GM12878 (cell line): Measurements from ENCODE around the gene CDKN2B-AS1. TPM values are rescaled to one million over a fixed set of nuclear protein-coding genes. Genes with fewer than 3 reads are reported as not detected.

Experiments
- ATAC-seq: fragments of 200-7000 bp; cut with Tn5 transposase; 3 replicates; pipeline ENCODE4 v1.9.1; 2020; ENCODE audit warnings: mild to moderate bottlenecking, moderate library complexity
- BruUV-seq: library from RNA; stranded (reverse); fragments of 400-500 nt; replicated peaks from 2 replicates; lab custom pipeline; 2021; lab: Mats Ljungman, UMichigan
- CTCF ChIA-PET: fragments of 300-600 bp; sonication (Branson Sonifier 250); formaldehyde crosslinking; extraction: SDS; loops from one replicate; lab custom pipeline; 2021; ENCODE audit warnings: inconsistent platforms; lab: Yijun Ruan, JAX
- POLR2A ChIA-PET: fragments of 350-600 bp; formaldehyde crosslinking; extraction: SDS; loops from one replicate; lab custom pipeline; 2021; ENCODE audit warnings: inconsistent platforms; lab: Charles Lee
- RAD21 ChIA-PET: fragments of 300-600 bp; sonication (Branson Sonifier 250); formaldehyde crosslinking; loops from one replicate; lab custom pipeline; 2023; ENCODE audit warnings: antibody characterized with exemption; ENCODE audit not compliant: unreplicated experiment; lab: Charles Lee
- SMC1A ChIA-PET: fragments of 300-600 bp; sonication (Branson Sonifier 250); formaldehyde crosslinking; loops from one replicate; lab custom pipeline; 2023; ENCODE audit not compliant: unreplicated experiment, uncharacterized antibody; lab: Charles Lee
- DNase-seq: peaks from one replicate; pipeline ENCODE4 v3.0.0-alpha.2; 2011; ENCODE audit warnings: low read depth, low spot score
- FAIRE-seq: peaks from 3 replicates; lab custom pipeline; 2011; peaks lifted over from hg19 to GRCh38; lab: Jason Lieb, UNC
- H2AFZ ChIP-seq: 2 replicates; pipeline ENCODE4 v1.6.0; 2011; ENCODE audit warnings: low read depth, low read length, control low read depth; ENCODE audit not compliant: control insufficient read depth
- H3K27ac ChIP-seq: 2 replicates; pipeline ENCODE4 v1.5.1; 2011; ENCODE audit warnings: control low read depth; ENCODE audit not compliant: control insufficient read depth, insufficient read depth
- H3K27me3 ChIP-seq, 2 experiments: replicated peaks in 1 of 2; 2 replicates each; pipeline versions ENCODE4 v1.6.0 to v1.6.1; 2011; ENCODE audit warnings: low read length in 1 of 2; ENCODE audit not compliant: control insufficient read depth in 2 of 2, insufficient read depth in 2 of 2
- H3K36me3 ChIP-seq, 2 experiments: 2 replicates each; pipeline ENCODE4 v1.5.1; 2011; ENCODE audit warnings: low read length in 1 of 2; ENCODE audit not compliant: control insufficient read depth in 2 of 2, insufficient read depth in 2 of 2
- H3K4me1 ChIP-seq: 2 replicates; pipeline ENCODE4 v1.6.1; 2011; ENCODE audit warnings: mild to moderate bottlenecking, low read length, moderate library complexity, mixed read lengths; ENCODE audit not compliant: control insufficient read depth, insufficient read depth
- H3K4me2 ChIP-seq: 2 replicates; pipeline ENCODE4 v1.6.0; 2011; ENCODE audit warnings: control low read depth; ENCODE audit not compliant: control insufficient read depth, insufficient read depth
- H3K4me3 ChIP-seq: fragments of 200-600 bp; sonication (generic); 2 replicates; pipeline ENCODE4 v1.5.1; 2016
- H3K79me2 ChIP-seq: 2 replicates; pipeline ENCODE4 v1.6.0; 2011; ENCODE audit warnings: low read length; ENCODE audit not compliant: control insufficient read depth, insufficient read depth
- H3K9ac ChIP-seq: 2 replicates; pipeline ENCODE4 v1.8.0; 2011; ENCODE audit warnings: low read length, control low read depth, mixed read lengths; ENCODE audit not compliant: control insufficient read depth, insufficient read depth
- H3K9me3 ChIP-seq: replicated peaks from 3 replicates; pipeline ENCODE4 v1.5.1; 2011; ENCODE audit warnings: mild to moderate bottlenecking, low read length; ENCODE audit not compliant: control insufficient read depth, insufficient read depth
- H4K20me1 ChIP-seq: 2 replicates; pipeline ENCODE4 v1.6.0; 2011; ENCODE audit not compliant: control insufficient read depth, insufficient read depth
- ATF2 ChIP-seq: IDR thresholded peaks from 2 replicates; pipeline ENCODE4 v1.6.1; 2012; ENCODE audit warnings: low read length, inconsistent platforms
- BMI1 ChIP-seq: fragments of 450-650 bp; IDR thresholded peaks from 2 replicates; pipeline ENCODE4 v1.6.1; 2016; ENCODE audit warnings: mild to moderate bottlenecking, moderate library complexity, borderline replicate concordance
- CREB1 ChIP-seq: IDR thresholded peaks from 2 replicates; pipeline ENCODE4 v1.6.1; 2012; ENCODE audit warnings: low read depth, mild to moderate bottlenecking, inconsistent platforms
- DPF2 ChIP-seq: fragments of 450-650 bp; IDR thresholded peaks from 2 replicates; pipeline ENCODE4 v1.6.1; 2017; ENCODE audit warnings: mild to moderate bottlenecking
- HDAC6 ChIP-seq: fragments of 200-600 bp; sonication (generic); IDR thresholded peaks from one replicate; pipeline ENCODE4 v1.8.0; 2017; ENCODE audit warnings: antibody characterized with exemption; ENCODE audit not compliant: unreplicated experiment
- IKZF1 ChIP-seq: fragments of 450-650 bp; conservative IDR thresholded peaks from 2 replicates; pipeline ENCODE4 v1.6.1; 2017; ENCODE audit warnings: antibody characterized with exemption, mild to moderate bottlenecking
- LARP7 ChIP-seq: fragments of 450-650 bp; IDR thresholded peaks from 2 replicates; pipeline ENCODE4 v1.6.1; 2017; ENCODE audit warnings: mild to moderate bottlenecking
- MEF2A ChIP-seq: IDR thresholded peaks from 2 replicates; pipeline ENCODE4 v1.6.1; 2011; ENCODE audit warnings: low read depth, mild to moderate bottlenecking, low read length, moderate library complexity; ENCODE audit not compliant: insufficient read depth
- MEF2B ChIP-seq: fragments of 450-650 bp; IDR thresholded peaks from 2 replicates; pipeline ENCODE4 v1.6.1; 2018; ENCODE audit warnings: mild to moderate bottlenecking, moderate library complexity; ENCODE audit not compliant: partially characterized antibody, poor library complexity, severe bottlenecking
- MLLT1 ChIP-seq: fragments of 450-650 bp; IDR thresholded peaks from 2 replicates; pipeline ENCODE4 v1.6.1; 2016; ENCODE audit warnings: mild to moderate bottlenecking
- NR2C1 ChIP-seq: fragments of 450-650 bp; IDR thresholded peaks from 2 replicates; pipeline ENCODE4 v1.6.1; 2017; ENCODE audit warnings: antibody characterized with exemption, mild to moderate bottlenecking, moderate library complexity
- POLR2A ChIP-seq: IDR thresholded peaks from 2 replicates; pipeline ENCODE4 v1.6.1; 2011; ENCODE audit warnings: low read depth, mild to moderate bottlenecking, low read length
- RAD21 ChIP-seq: IDR thresholded peaks from 2 replicates; pipeline ENCODE4 v1.6.1; 2011; ENCODE audit warnings: mild to moderate bottlenecking, low read depth, low read length, moderate library complexity; ENCODE audit not compliant: insufficient read depth
- RAD51 ChIP-seq: fragments of 450-650 bp; IDR thresholded peaks from 2 replicates; pipeline ENCODE4 v1.6.1; 2016; ENCODE audit warnings: moderate library complexity, mild to moderate bottlenecking, inconsistent platforms
- SMC3 ChIP-seq: IDR thresholded peaks from 2 replicates; pipeline ENCODE4 v1.6.1; 2011; ENCODE audit warnings: low read length, improper control_type of control experiment, borderline replicate concordance
- SP1 ChIP-seq: IDR thresholded peaks from one replicate; pipeline ENCODE4 v1.6.1; 2011; ENCODE audit warnings: low read depth, low read length
- TAF1 ChIP-seq: IDR thresholded peaks from 2 replicates; pipeline ENCODE4 v1.6.1; 2011; ENCODE audit warnings: mild to moderate bottlenecking, low read depth, low read length, borderline replicate concordance
- ZNF274 ChIP-seq: IDR thresholded peaks from one replicate; pipeline ENCODE4 v1.8.0; 2011; ENCODE audit not compliant: insufficient read length, insufficient read depth
- WGBS: methylation state at CpG from one replicate; pipeline ENCODE4 v1.1.6; 2016; ENCODE audit warnings: low lambda C conversion rate; ENCODE audit not compliant: insufficient replicate concordance, insufficient coverage; ENCODE audit errors: missing lambda C conversion rate; 5-methylcytosine and 5-hydroxymethylcytosine counted together
- in situ Hi-C: fragments of 300-500 bp; cut with MboI; formaldehyde crosslinking; loops from 9 replicates; pipeline ENCODE4 v1.14.3; 2018; ENCODE audit warnings: mixed read lengths
- intact Hi-C: fragments of 100-400 bp; cut with micrococcal nuclease; formaldehyde crosslinking; loops from one replicate; pipeline ENCODE4 v1.14.2; 2022; ENCODE audit not compliant: unreplicated experiment
- polyA plus RNA-seq, 11 experiments: library from polyadenylated mRNA; depleted of rRNA in 4 of 11; unstranded in 6 of 11; stranded (reverse) in 5 of 11; fragments of >200 nt; fragmentation: Nextera tagmentation in 4 of 11; fragmentation: Illumina TruSeq in 1 of 11; extraction: Ambion mirVana in 4 of 11; extraction: Trizol in 1 of 11; gene quantifications; 1 replicate in 1 of 11; 2 replicates in 10 of 11; pipeline versions ENCODE4 v1.2.1 to v1.2.3, GENCODE V29; 2011 to 2016; ENCODE audit warnings: inconsistent platforms in 2 of 11, missing spikeins in 2 of 11, low read depth in 1 of 11
- total RNA-seq, 4 experiments: library from RNA; depleted of rRNA in 3 of 4; stranded (reverse); fragments of >200 nt in 3 of 4; fragmentation: Illumina TruSeq in 1 of 4; extraction: Trizol in 1 of 4; gene quantifications; 2 replicates each; pipeline versions ENCODE4 v1.2.1 to v1.2.3, GENCODE V29; 2013 to 2021

Gene CDKN2B-AS1
- total and polyA plus RNA-seq, 10 of the 15 experiments (the other 5 are each of a cell fraction or from before 2014, with no cell fraction given): 0.22 to 2.2 (median 1.0) TPM; not detected in 1

- Histone ChIP-seq H3K4me1 (no peaks in the 10 kb centered on the region), H3K27me3 (peaks cover 0 to 3% of the 10 kb centered on the region in 2 experiments; a peak in 1 of 4 replicates), H3K4me3 (no peak overlapping the region), H4K20me1 (no peaks in the 10 kb centered on the region), H3K4me2 (no peak overlapping the region), H3K36me3 (no peaks in the 10 kb centered on the region), H3K79me2 (no peaks in the 10 kb centered on the region), H3K9me3 (no peaks in the 10 kb centered on the region), H3K9ac (no peak overlapping the region), H2AFZ (no peak overlapping the region), H3K27ac (no peak overlapping the region)
- in situ Hi-C loops: no loop called here
- SMC1A ChIA-PET: no interaction called here
- FAIRE-seq: no peak
- no peak for DNase-seq
- no peak for ATAC-seq
- TF ChIP-seq POLR2A (no peak), SMC3 (no peak), SP1 (no peak)
- no TSS peak for BruUV-seq
- intact Hi-C loops: no loop called here
- RAD21 ChIA-PET: no interaction called here
- CTCF ChIA-PET: no interaction called here
- WGBS: 0% methylated on average over 1 of the region's 1 CpG
- POLR2A ChIA-PET: no interaction called here
Observed at GRCh38 chr9:22097707-22098106, 103.1 kb downstream of the CDKN2B-AS1 start.

GRCh38 chr9:22098643-22099332 lies 104.2 kb downstream of the CDKN2B-AS1 start:
- H3K4me1 ChIP-seq: no peaks in the 10 kb centered on the region
- ChIA-PET RAD21 (no interaction called here), POLR2A (no interaction called here), SMC1A (no interaction called here), CTCF (no interaction called here)
- no peak overlapping the region for H3K27ac ChIP-seq
- DNase-seq: no peak
- no peaks in the 10 kb centered on the region for H3K9me3 ChIP-seq
- intact Hi-C loops (no loop called here), in situ Hi-C loops (no loop called here)
- H3K4me3 ChIP-seq: no peak overlapping the region
- no peak for FAIRE-seq
- BruUV-seq: no TSS peak
- no peaks in the 10 kb centered on the region for H3K79me2 ChIP-seq
- peaks cover 0 to 3% of the 10 kb centered on the region in 2 experiments; a peak in 1 of 4 replicates for H3K27me3 ChIP-seq
- H3K9ac ChIP-seq: no peak overlapping the region
- 16% methylated on average over 3 of the region's 3 CpGs for WGBS
- no peak for ATAC-seq
- no peaks in the 10 kb centered on the region for H3K36me3 ChIP-seq
- H2AFZ ChIP-seq: no peak overlapping the region
- H3K4me2 ChIP-seq: no peak overlapping the region
- H4K20me1 ChIP-seq: no peaks in the 10 kb centered on the region
- TF ChIP-seq BMI1 (no peak), DPF2 (no peak), NR2C1 (no peak), MEF2B (no peak), TAF1 (no peak), LARP7 (no peak), MEF2A (no peak), RAD21 (no peak), ZNF274 (no peak), RAD51 (no peak), HDAC6 (no peak), IKZF1 (no peak), ATF2 (no peak), MLLT1 (no peak), CREB1 (no peak)
